C4-2B (cell line): ENCODE data around the gene IL26.

Experiments used
- ZFX ChIP-seq: fragments of 450-650 bp; IDR thresholded peaks from 2 replicates; pipeline ENCODE4 v1.6.1; 2017
- TF ChIP-seq, protein P1 (sequence below): fragments of 450-650 bp; conservative IDR thresholded peaks from 2 replicates; pipeline ENCODE4 v1.5.1; 2017; ENCODE audit warnings: mild to moderate bottlenecking

DNA sequence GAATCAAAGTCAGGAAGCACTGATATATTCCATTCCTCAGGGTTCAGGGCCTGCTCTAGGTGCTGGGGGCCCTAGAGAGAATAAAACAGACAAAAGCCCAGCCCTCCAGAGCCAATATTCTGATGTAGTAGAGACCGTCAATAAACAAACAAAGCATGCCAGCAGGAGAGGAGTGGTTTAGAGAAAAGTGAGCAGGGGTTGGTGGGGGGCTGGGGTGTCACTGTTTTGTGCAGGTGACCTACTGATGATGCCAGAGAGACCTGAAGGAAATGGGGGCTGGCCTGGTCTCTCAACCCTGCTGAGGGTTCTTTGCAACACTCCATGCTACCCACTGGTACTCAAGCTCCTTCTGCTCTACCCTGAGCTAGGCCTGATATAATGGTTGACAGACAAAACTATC is 26.5 kb downstream of the IL26 start:
- TF ChIP-seq, protein P1, sequence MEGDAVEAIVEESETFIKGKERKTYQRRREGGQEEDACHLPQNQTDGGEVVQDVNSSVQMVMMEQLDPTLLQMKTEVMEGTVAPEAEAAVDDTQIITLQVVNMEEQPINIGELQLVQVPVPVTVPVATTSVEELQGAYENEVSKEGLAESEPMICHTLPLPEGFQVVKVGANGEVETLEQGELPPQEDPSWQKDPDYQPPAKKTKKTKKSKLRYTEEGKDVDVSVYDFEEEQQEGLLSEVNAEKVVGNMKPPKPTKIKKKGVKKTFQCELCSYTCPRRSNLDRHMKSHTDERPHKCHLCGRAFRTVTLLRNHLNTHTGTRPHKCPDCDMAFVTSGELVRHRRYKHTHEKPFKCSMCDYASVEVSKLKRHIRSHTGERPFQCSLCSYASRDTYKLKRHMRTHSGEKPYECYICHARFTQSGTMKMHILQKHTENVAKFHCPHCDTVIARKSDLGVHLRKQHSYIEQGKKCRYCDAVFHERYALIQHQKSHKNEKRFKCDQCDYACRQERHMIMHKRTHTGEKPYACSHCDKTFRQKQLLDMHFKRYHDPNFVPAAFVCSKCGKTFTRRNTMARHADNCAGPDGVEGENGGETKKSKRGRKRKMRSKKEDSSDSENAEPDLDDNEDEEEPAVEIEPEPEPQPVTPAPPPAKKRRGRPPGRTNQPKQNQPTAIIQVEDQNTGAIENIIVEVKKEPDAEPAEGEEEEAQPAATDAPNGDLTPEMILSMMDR: no peak
- TF ChIP-seq ZFX: no peak
